NCI-H82 (cell line): ENCODE results near the gene CEBPG.
A peak's percentile ranks its signal among the peaks of the same experiment; 100 is the strongest.

Source experiments
- DNase-seq: peaks from one replicate; lab custom pipeline; 2025; lab: John Stamatoyannopoulos, UW

Gene CEBPG

GRCh38 chr19:33394723-33395560, 21.4 kb downstream of the CEBPG start:
- DNase-seq: no peak

GRCh38 chr19:33395561-33396550, 22.3 kb downstream of the CEBPG start:
- DNase-seq: no peak

- no peak for DNase-seq
Observed at GRCh38 chr19:33396701-33397535, 23.4 kb downstream of the CEBPG start.

- DNase-seq: peak; percentile 34
Observed at GRCh38 chr19:33397536-33398360, 24.2 kb downstream of the CEBPG start.

- no peak for DNase-seq
Observed at GRCh38 chr19:33398361-33399060, 25.0 kb downstream of the CEBPG start.

GRCh38 chr19:33399081-33399744, 25.7 kb downstream of the CEBPG start:
- no peak for DNase-seq

- DNase-seq: no peak
Observed at GRCh38 chr19:33399745-33400681, 26.5 kb downstream of the CEBPG start.

GRCh38 chr19:33400856-33401682, 27.6 kb downstream of the CEBPG start:
- DNase-seq: no peak

GRCh38 chr19:33401683-33402420, 28.3 kb downstream of the CEBPG start:
- DNase-seq: no peak

- no peak for DNase-seq
Observed at GRCh38 chr19:33402421-33403220, 29.1 kb downstream of the CEBPG start.

- no peak for DNase-seq
Observed at GRCh38 chr19:33403221-33403972, 29.9 kb downstream of the CEBPG start.

GRCh38 chr19:33403973-33404304, 30.4 kb downstream of the CEBPG start:
- DNase-seq: no peak

- no peak for DNase-seq
Observed at GRCh38 chr19:33404506-33405253, 31.2 kb downstream of the CEBPG start.

GRCh38 chr19:33405254-33405552, 31.7 kb downstream of the CEBPG start:
- no peak for DNase-seq
